Measurements from ENCODE around the gene CDK15.

CDK15 gene

GRCh38 chr2:201913201-201913600 is 106.9 kb downstream of the CDK15 start:
- no peak for DNase-seq

DNA sequence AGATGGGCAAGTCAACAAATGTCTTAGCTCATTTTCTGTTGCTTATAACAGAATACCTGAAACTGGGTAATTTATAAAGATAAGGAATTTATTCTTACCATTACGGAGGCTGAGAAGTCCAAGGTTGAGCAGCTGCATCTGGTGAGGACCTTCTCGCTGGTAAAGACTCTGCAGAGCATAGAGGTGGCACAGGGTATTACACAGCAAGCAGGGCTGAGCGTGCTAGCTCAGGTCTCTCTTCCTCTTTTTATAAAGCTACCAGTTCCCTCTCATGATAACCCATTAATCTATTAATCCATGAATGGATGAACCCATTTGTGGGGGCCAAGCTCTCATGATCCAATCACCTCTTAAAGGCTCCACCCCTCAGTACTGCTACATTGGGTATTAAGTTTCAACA is 109.1 kb downstream of the CDK15 start:
- no peak for DNase-seq

- DNase-seq, result no peak
These were observed 110.2 kb downstream of the CDK15 start for GRCh38 chr2:201916565-201916964.

DNA sequence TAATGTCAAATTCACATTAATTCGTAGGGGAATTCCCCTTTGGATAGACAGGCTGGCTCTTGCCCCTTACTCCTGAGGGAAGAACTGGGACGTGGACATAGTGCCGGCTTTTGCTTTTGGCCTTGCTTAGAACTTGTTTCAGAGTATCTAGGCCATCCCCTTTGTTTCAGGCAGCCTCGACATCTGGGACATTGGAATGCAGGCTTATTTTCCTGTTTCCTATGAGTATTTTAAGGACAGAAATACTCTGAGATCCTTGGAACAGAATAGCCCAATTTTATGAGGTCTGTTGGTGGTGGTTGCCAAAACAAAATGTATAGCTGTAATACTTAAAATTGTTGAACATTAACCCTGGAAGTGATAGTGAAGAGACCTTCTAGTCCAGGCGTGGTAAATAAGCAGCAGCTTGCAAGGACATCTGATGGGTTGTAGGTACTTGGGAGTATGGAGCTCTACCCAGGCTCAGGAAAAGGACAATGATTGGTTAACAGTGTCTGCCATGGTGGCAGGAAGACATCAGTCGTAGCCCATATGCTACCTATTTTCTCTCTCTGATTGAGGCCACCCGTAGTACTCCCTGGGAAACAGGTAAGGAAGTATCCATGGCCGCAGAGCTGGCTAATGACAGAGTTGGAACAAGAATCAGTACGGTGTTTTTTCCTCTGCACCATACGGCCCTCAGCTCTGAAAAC is 112.4 kb downstream of the CDK15 start:
- DNase-seq, result no peak

DNA sequence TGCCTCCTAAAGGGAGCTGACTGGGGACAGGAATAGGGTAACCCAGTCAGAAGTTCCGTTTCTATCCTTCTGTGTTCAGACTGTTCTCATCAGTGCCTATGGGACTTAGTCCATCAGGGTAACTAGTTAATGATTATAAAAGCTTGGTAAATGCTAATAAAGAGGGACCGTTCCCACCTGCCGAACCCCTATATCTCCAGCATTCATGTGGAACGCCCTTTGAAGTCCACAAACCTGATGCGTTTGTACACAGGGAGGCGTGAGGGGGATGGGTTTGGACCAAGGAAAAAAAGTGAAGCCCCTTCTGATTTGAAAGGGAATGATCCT is 112.9 kb downstream of the CDK15 start:
- no peak for DNase-seq

DNA sequence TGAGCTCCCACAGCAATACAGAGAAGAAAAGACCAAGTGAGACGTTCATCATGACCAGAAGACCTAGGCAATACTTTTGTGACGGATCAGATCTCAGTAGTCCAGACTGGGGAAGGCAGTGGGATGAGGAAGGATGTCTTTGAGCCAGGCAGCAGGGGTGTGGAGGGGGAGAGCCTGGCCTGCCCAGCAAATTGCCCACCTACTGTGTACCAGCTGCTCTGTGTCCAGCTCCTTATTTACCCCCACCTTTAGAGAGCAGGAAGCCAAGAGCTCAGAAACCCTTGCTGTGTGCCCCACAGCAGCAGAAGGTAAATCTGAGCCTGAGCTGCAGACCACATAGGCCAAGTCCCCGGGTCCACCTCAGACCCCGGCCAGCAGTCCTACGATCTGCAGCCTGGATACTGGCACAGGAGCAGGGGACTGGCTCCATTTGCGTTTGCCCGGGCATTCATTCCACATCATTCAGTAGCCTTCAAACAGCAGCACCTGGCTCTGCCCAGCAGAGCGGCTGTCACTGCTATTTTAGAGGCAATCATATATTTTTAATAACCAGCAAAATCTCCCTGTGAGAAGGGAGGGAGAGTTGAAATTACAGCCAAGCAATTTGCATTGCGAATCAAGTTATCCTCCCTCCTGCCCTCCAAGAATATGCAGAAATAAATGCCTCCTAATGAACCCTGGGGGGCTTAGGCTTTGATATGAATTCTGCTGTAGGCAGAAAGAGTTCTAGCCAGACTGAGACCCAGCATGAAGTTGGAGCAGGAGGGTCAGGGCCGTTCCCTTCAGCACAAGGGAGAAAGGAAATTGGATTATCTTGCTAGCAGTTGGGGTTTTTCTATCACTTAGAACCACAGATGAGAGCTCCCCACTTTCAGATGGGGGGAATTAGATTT is 117.3 kb downstream of the CDK15 start:
- no peak for DNase-seq

DNA sequence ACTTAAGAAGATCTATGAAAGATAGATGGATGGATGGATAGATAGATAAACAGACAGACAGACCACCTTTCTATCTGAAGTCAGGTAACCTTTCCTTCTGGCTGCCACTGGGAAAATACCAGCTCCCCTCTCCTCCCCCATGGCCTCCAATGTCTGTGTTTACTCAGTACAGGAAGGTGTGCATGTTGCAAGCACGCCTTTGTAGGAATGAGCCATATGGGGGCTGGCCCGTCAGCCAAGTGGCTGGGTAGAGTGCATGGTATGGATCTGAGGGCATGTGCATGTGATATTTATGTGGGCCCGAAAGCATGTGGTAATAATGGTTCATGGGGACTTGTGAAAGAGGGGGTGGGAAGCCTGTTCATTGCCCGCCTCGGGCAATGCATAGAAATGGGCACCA is 118.1 kb downstream of the CDK15 start:
- no peak for DNase-seq

DNA sequence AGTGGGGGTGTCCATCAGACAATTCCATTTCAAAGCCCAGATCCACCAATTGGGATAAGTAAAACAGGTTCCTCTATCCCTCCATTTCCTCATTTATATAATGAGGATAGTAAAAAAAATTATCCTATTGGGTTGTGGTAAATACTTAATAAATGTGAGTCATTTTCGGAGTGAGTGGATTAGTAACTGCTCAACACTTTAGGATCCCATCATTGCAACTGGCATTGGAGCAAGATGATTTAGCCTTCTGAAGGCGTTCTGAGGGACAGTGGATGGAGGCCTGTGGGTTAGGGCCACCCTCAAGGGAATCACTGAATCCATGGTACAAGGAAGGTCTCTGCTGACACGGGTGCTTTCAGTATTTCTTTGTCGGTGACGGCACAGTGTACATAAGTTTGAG is 118.7 kb downstream of the CDK15 start:
- DNase-seq, result peak; percentile 52

- DNase-seq, result peak; percentile 63
These were observed 119.7 kb downstream of the CDK15 start for GRCh38 chr2:201926067-201926466.

DNA sequence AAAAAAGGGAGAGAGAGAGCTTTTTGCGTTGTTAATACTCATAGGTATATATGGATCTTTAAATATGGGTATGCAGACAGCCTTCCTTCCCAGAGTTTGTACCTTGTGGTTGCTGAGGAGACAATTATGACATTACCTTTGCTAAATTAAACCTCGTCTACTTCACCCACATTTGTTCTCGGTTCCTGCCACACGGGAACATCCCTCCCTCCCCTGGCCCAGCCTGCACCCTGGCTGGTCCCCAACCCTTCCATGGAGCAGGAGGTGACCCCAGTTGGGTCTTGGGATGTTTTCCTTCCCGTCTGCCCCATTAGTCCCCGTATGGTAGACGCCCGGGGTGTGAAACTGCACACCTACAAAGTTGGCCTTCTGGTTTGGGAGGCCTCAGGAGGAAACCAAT is 122.0 kb downstream of the CDK15 start:
- no peak for DNase-seq

- no peak for DNase-seq
These were observed 123.1 kb downstream of the CDK15 start for GRCh38 chr2:201929281-201930026.

DNA sequence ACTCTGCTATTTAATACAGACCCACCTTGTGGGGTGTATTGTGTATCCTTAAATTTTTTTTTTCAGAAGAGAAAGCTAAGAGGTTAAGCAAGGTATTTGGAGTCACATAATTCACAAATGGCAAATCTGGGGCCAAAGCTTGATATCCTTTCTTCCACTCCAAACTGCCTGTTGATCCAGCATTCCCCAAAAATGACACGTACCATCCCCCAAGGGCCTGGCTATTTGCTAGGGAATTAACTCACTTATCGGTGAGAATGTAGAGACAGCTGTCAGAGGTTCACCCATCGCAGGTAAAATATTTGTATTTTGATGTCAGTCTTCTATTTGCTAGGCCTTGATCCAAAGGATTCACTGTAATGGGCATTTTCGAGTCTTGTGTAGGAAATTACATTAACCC is 123.7 kb downstream of the CDK15 start:
- no peak for DNase-seq

DNA sequence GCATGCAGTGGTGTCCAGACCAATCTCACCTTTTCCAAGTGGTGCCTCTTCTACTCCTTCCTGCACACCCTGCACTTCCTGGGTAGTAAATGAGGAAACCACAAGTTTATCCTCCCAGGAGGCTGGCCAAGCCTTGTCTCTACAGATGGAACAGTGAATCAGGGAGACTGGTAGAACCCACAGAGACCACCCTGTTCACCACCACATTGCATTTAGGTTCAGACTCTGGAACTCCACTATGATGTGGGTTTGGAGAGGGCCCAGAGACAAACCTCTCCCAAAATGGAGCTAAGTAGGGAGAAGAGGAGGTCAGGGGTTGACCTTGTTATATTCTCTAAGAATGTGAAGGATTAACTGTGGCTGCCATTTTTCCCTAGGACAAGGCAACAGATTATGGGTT is 124.5 kb downstream of the CDK15 start:
- DNase-seq, result no peak

- no peak for DNase-seq
These were observed 125.1 kb downstream of the CDK15 start for GRCh38 chr2:201931475-201931874.

- DNase-seq, result peak; percentile 83
These were observed 125.6 kb downstream of the CDK15 start for GRCh38 chr2:201931951-201932350.

DNA sequence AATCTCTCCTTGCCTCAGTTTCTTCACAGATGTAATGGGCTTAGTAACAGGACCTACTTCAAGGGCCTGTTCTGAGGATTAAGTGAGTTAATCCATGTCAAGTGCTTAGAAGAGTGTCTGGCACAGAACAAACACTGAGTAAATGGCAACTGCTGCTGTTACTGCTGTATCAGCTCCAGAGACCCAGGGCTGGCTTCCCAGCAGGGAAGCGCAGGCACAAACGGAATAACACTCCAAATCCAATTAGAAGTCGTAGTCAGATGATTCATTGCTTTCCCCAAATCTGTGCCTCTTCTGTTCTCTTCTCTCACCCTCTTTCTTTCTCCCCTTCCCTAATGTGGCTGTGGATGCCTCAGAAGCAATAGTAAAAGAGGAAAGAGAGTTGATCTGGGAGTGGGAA is 126.2 kb downstream of the CDK15 start:
- peak; percentile 49 for DNase-seq

- DNase-seq, result peak; percentile 52
These were observed 127.5 kb downstream of the CDK15 start for GRCh38 chr2:201933792-201934237.

GRCh38 chr2:201936817-201937216 is 130.5 kb downstream of the CDK15 start:
- no peak for DNase-seq

- no peak for DNase-seq
These were observed 131.0 kb downstream of the CDK15 start for GRCh38 chr2:201937343-201937742.

- DNase-seq, result peak; percentile 70
These were observed 131.9 kb downstream of the CDK15 start for GRCh38 chr2:201938156-201938775.

GRCh38 chr2:201938781-201939180 is 132.4 kb downstream of the CDK15 start:
- DNase-seq, result no peak

- no peak for DNase-seq
These were observed 133.2 kb downstream of the CDK15 start for GRCh38 chr2:201939453-201939941.

DNA sequence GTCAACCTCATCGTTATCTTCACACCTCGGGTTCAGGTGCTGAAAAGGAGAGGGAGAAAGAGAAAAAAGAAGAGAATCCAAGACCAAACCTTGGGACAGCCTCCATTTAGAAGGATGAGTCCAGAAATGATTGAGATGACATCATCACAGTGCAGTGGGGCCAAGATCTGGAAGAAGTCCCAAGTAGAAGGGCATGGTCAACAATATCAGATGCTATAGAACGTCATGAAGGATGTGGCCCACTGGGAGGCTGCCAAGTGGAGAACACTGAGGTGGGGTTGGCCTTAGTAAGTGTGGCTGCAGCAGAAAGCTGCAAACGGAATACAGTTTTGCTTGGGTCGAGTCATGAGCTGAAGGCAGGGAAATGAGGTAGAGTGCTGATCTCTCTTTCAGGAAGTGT is 136.2 kb downstream of the CDK15 start:
- DNase-seq, result no peak
